ENCODE measurements around the gene CSRP1.
A peak's percentile ranks its signal among the peaks of the same experiment; 100 is the strongest.
"Not testable (repeated sequence)": the region's sequence is repeated elsewhere in the genome, so short reads cannot be mapped to it uniquely, and the experiment has no call there.

CSRP1 gene

GRCh38 chr1:201537891-201538611 lies 31.1 kb upstream of the CSRP1 start:
- no peak for DNase-seq

GRCh38 chr1:201537467-201537866 lies 30.5 kb upstream of the CSRP1 start:
- DNase-seq = no peak

DNA sequence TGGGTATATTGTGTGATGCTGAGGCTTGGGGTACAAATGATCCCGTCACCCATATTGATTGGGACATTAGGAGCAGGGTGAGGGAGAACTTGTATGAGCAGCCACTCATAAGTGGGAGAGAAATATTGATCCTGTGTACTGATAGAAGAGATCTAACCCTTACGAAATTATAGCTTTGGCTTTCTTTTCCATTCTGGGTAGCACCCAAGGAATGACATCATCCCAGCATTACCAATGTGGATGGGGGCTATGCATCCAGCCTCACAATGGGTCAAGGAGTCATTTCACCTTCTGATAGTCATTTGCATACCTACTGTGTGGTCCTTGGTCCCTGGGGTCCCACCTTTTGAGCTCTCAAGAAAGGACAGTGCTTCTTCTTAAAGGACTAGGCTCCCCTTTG lies 30.1 kb upstream of the CSRP1 start:
- DNase-seq = no peak

DNA sequence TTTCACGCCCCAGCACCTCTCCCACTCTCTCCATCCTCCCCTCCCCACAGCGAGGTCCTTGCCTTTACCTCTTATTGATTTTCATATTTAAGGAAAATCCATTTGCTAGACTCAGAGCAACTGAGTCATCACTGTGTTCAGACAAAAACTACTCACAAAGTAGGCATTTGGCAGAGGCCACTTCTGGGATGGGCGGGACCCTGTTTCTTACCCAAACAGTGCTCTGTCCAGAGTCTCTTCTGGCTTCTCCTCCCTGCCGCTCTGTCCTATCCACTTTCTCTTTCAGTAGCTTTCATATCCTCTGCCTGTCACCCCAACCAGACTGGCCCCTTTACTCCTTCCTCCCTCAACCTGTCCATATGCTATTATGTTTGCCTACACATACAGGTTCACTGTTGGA lies 29.6 kb upstream of the CSRP1 start:
- DNase-seq = no peak

- DNase-seq = no peak
These were observed 29.0 kb upstream of the CSRP1 start for GRCh38 chr1:201535919-201536245.

- no peak for DNase-seq
These were observed 28.4 kb upstream of the CSRP1 start for GRCh38 chr1:201535046-201535918.

- no peak for DNase-seq
These were observed 26.9 kb upstream of the CSRP1 start for GRCh38 chr1:201533836-201534235.

DNA sequence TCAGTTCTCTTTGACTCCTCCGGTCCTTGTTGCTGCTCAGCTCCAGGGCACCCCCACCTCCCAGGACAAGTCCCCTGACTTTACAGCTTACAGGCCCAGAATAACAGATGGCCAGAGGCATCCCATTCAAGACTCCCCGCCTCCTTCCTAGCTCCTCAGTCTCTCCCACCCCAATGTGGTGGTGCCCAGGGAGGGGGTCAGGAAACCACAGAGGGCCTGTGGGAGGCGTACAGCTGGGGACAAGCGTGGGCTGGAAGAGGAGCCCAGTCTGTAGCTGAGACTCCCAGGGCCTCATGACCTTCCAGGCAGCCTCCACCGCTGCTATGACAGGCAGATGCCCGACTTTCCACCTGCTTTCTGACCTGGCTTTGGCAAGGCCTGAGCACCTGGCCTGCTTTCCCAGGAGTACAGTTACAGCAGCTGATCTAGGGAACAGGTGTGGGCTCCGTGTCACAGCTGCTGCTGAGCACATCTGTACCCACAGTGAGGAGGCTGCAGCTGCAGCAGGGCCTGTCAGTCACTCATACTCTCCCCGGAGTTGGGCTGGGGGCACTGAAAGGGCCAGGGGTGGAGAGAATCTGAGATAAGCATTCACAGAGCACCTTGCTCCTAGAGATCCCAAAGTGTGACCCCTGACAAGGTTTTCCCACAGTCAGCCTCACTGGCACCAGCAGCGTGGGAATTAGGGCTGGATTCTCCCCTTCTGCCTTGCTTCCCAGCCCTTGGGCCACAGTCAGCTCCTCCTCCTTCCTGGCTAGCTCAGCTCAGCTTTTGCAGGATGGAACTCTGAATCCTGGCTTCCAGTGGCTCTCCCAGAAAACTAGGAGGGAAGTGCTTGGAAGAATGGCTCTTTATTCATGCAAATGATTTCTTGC lies 24.9 kb upstream of the CSRP1 start:
- DNase-seq = no peak

- peak; percentile 75 for DNase-seq
These were observed 24.0 kb upstream of the CSRP1 start for GRCh38 chr1:201530741-201531531.

DNA sequence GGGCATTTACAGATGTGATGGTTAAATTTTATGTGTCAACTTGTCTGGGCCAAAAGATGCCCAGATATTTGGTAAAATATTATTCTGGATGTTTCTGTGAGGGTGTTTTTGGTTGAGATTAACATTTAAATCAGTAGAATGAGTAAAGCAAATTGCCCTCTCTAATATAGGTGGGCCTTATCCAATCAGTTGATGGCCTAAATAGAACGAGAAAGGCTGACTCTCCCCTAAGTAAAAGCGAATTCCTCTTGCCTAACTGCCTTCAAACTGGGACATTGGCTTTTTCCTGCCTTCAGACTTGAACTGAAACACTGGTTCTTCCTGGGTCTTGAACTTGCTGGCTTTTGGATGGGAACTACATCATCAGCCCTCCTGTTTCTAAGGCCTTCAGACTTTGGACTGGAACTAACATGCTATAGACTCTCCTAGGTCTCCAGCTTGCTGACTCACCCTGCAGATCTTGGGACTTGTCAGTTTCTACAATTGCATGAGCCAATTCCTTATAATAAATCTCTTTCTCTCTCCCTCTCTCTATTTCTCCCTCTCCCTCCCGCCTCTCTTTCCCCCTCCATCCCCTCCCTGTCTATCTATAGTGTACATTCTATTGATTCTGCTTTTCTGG lies 21.8 kb upstream of the CSRP1 start:
- no peak for DNase-seq

DNA sequence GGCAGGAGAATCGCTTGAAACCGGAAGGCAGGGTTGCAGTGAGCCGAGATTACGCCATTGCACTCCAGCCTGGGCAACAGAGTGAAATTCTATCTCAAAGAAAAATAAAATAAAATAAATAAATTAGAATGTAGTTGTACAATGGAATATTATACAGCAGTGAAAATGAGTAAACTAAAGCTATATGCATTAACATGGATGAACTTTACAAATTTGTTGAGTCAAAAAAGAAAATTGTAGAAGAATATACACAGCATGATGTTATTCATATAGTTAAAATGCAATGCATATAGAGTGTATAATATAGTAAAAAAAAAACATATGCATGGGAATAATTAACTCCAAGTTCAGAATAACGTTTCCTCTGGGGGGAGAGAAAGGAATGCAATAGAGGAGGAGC lies 21.0 kb upstream of the CSRP1 start:
- no peak for DNase-seq

- no peak for DNase-seq
These were observed 18.4 kb upstream of the CSRP1 start for GRCh38 chr1:201525193-201525778.

GRCh38 chr1:201520046-201520575 lies 13.2 kb upstream of the CSRP1 start:
- DNase-seq = not testable (repeated sequence)

- no peak for DNase-seq
These were observed 11.1 kb upstream of the CSRP1 start for GRCh38 chr1:201518071-201518470.

GRCh38 chr1:201517631-201518030 lies 10.7 kb upstream of the CSRP1 start:
- DNase-seq = no peak

DNA sequence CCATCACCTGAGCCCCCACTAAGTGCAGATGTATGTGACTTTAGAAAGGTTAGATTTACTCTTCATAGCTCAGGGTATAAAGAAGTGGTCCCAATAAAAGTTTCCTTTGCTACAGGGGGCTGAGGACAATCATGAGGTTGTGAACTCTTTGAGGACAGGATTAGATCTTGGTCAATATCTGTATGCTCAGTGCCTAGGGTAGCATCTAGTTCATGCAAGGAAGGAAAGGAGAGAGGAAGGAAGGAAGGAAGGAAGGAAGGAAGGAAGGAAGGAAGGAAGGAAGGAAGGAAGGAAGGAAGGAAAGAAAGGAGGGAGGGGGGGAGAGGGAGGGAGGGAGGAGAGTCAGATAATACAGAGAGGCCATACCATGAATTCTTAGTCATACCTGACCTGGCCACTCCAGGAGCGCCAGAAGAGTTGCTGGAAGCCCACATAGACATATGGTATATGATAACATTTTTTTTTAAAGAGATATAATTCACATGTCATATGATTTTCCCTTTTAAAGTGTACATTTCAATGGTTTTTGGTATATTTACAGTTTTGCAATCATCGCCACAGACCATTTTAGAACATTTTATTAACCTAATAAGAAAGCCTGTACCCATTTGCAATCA lies 9.7 kb upstream of the CSRP1 start:
- no peak for DNase-seq

GRCh38 chr1:201515895-201516294 lies 9.0 kb upstream of the CSRP1 start:
- no peak for DNase-seq

DNA sequence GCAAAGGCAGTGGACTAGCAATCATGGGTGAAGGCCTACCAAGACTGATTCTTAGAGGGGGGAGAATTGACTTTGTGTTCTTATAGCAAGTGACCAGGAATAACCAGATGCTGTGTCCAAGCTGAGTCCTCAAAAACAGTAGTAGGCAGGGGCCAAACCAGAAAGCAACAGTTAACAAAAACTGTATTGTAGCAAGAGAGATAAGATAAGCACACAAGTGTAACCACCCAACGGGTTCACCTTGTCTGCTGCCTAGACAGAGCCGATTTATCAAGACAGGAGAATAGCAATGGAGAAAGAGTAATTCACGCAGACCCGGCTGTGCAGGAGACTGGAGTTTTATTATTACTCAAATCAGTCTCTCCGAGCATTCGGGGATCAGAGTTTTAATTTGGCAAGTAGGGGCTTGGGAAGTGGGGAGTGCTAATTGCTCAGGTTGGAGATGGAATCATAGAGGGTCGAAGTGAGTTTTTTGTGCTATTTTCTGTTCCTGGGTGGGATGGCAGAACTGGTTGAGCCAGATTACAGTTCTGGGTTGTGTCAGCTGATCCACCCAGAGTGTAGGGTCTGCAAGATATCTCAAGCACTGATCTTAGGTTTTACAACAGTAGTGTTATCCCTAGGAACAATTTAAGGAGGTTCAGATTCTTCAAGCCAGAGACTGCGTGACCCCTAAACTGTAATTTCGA lies 8.3 kb upstream of the CSRP1 start:
- DNase-seq = no peak

DNA sequence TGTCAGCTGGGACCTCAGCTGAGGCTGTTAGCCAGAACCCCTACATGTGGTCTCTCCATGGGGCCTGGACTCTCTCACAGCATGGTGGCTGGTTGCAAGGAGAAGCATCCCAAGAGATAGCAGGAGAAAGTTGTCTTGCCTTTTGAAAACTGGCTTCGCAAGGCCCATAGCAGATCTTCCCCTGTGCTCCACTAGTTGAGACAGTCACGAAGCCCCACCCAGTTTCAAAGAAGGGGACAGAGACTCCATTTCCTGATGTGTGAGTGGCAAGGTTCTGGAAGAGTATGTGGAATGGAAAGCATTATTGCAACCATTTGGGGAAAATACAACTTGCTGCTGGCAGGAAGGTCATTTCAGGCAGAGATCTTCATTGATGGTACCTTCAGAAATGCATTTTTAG lies 7.5 kb upstream of the CSRP1 start:
- DNase-seq = no peak

- DNase-seq = no peak
These were observed 6.7 kb upstream of the CSRP1 start for GRCh38 chr1:201513498-201514243.

All from stimulated activated CD8-positive, alpha-beta memory T cell treated with anti-CD3 and anti-CD28 coated beads, Interleukin-4, amount 100 ng/mL, for 48 hours (primary cell).